MM.1S (cell line): ENCODE results near the gene NF2.

Experiments
- EZH2 ChIP-seq: fragments of 300-600 bp; sonication (generic); optimal IDR thresholded peaks from 2 replicates; pipeline ENCODE3; 2017; ENCODE audit warnings: low read depth, mild to moderate bottlenecking, antibody characterized with exemption, low read length, mixed read lengths
- TF ChIP-seq, protein P1 (sequence below): fragments of 300-600 bp; sonication (generic); IDR thresholded peaks from 2 replicates; pipeline ENCODE4 v1.5.1; 2016; ENCODE audit warnings: antibody characterized with exemption, low read length, mixed read lengths

DNA sequence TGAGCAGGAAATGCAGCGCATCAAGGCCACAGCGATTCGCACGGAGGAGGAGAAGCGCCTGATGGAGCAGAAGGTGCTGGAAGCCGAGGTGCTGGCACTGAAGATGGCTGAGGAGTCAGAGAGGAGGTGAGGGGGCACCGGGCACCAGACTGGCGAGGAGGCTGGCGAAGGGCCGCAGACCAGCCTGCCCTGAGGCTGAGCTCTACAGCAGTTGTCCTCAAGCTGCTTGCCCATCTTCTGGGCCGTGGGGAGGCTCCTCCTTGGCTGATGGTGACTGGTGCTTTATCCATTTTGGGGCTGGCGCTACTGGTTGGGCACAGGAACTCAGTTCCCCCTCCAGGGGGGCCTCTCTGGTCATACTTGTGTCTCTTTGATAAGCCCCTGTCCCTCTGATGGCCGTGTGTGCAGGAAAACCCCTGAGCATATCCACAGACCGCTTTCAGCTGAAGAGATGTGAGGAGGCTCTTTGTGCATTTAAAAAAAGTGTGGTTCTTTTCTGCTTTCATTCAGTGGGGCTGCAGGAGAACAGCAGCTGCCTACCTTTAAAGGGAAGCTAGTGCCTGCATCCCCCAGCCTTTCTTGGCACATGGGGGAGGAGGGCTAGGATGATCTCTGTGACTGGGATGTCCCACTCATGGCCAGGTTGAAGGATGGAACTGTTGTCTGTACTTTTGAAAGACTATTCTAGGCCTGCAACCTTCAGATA lies 70.1 kb downstream of the NF2 start:
- TF ChIP-seq, protein P1, sequence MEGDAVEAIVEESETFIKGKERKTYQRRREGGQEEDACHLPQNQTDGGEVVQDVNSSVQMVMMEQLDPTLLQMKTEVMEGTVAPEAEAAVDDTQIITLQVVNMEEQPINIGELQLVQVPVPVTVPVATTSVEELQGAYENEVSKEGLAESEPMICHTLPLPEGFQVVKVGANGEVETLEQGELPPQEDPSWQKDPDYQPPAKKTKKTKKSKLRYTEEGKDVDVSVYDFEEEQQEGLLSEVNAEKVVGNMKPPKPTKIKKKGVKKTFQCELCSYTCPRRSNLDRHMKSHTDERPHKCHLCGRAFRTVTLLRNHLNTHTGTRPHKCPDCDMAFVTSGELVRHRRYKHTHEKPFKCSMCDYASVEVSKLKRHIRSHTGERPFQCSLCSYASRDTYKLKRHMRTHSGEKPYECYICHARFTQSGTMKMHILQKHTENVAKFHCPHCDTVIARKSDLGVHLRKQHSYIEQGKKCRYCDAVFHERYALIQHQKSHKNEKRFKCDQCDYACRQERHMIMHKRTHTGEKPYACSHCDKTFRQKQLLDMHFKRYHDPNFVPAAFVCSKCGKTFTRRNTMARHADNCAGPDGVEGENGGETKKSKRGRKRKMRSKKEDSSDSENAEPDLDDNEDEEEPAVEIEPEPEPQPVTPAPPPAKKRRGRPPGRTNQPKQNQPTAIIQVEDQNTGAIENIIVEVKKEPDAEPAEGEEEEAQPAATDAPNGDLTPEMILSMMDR, result no peak
- TF ChIP-seq EZH2, result no peak
